Kidney epithelial cell (primary cell): ENCODE data around the gene DES. TPM values are rescaled to one million over a fixed set of nuclear protein-coding genes. Genes with fewer than 3 reads are reported as not detected.

Source experiments
- DNase-seq: peaks from one replicate; pipeline ENCODE4 v3.0.0-alpha.2; 2010; ENCODE audit warnings: low read depth
- H3K27me3 ChIP-seq: 2 replicates; pipeline ENCODE4 v1.6.0; 2011; ENCODE audit warnings: low read length; ENCODE audit not compliant: control insufficient read depth, insufficient read depth
- H3K36me3 ChIP-seq: 2 replicates; pipeline ENCODE4 v1.5.1; 2011; ENCODE audit warnings: low read length; ENCODE audit not compliant: control insufficient read depth, insufficient read depth
- H3K4me3 ChIP-seq: 2 replicates; pipeline ENCODE4 v1.5.1; 2011; ENCODE audit warnings: low read depth, mild to moderate bottlenecking, control low read depth, low read length
- total RNA-seq: library from RNA; depleted of rRNA; stranded (reverse); fragments of >200 nt; gene quantifications from 2 replicates; pipeline ENCODE4 v1.2.3, GENCODE V29; 2015
- TF ChIP-seq, protein P1 (sequence below): IDR thresholded peaks from 2 replicates; pipeline ENCODE4 v1.5.1; 2011; ENCODE audit warnings: mild to moderate bottlenecking, moderate library complexity, low read length, control low read depth, inconsistent platforms; ENCODE audit not compliant: insufficient read depth, poor library complexity, severe bottlenecking

The DES gene
- total RNA-seq, 1 donor from 2014 or later, result 0.79 TPM

GRCh38 chr2:219470429-219470828 lies 52.3 kb downstream of the DES start:
- H3K36me3 ChIP-seq, result peaks cover 3% of the 10 kb centered on the region
- no peak overlapping the region for H3K4me3 ChIP-seq
- no peaks in the 10 kb centered on the region for H3K27me3 ChIP-seq
- TF ChIP-seq, protein P1, sequence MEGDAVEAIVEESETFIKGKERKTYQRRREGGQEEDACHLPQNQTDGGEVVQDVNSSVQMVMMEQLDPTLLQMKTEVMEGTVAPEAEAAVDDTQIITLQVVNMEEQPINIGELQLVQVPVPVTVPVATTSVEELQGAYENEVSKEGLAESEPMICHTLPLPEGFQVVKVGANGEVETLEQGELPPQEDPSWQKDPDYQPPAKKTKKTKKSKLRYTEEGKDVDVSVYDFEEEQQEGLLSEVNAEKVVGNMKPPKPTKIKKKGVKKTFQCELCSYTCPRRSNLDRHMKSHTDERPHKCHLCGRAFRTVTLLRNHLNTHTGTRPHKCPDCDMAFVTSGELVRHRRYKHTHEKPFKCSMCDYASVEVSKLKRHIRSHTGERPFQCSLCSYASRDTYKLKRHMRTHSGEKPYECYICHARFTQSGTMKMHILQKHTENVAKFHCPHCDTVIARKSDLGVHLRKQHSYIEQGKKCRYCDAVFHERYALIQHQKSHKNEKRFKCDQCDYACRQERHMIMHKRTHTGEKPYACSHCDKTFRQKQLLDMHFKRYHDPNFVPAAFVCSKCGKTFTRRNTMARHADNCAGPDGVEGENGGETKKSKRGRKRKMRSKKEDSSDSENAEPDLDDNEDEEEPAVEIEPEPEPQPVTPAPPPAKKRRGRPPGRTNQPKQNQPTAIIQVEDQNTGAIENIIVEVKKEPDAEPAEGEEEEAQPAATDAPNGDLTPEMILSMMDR, result no peak
- DNase-seq, result no peak

- Histone ChIP-seq H3K36me3 (peaks cover 3% of the 10 kb centered on the region), H3K4me3 (no peak overlapping the region), H3K27me3 (no peaks in the 10 kb centered on the region)
- TF ChIP-seq, protein P1, result no peak
- no peak for DNase-seq
Measured at GRCh38 chr2:219471476-219472371, 53.5 kb downstream of the DES start.

DNA sequence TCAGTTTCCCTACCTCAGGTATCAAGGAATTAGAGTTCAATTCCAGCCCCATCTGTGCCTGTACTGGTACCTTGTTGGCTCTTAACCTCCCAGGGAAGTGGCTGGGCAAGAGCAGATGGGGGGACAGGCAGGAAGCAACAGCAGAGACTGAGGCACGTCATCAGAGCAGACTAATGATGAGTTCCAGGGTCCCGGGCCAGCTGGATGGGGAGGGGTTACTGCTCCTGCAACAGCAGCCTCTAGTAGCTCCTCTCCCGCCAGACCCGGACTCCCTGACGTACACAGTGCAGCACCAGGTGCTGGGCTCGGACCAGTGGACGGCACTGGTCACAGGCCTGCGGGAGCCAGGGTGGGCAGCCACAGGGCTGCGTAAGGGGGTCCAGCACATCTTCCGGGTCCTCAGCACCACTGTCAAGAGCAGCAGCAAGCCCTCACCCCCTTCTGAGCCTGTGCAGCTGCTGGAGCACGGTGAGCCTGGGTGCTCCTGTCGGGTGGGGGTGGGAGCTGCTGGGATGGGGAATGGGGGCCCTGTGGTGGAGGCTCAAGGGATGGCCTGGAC lies 54.5 kb downstream of the DES start:
- H3K4me3 ChIP-seq, result no peak overlapping the region
- TF ChIP-seq, protein P1, result no peak
- peaks cover 4% of the 10 kb centered on the region for H3K36me3 ChIP-seq
- DNase-seq, result no peak
- no peaks in the 10 kb centered on the region for H3K27me3 ChIP-seq

- Histone ChIP-seq H3K36me3 (peaks cover 4% of the 10 kb centered on the region), H3K27me3 (no peaks in the 10 kb centered on the region), H3K4me3 (no peak overlapping the region)
- TF ChIP-seq, protein P1, result no peak
- no peak for DNase-seq
Measured at GRCh38 chr2:219473511-219473910, 55.3 kb downstream of the DES start.

DNA sequence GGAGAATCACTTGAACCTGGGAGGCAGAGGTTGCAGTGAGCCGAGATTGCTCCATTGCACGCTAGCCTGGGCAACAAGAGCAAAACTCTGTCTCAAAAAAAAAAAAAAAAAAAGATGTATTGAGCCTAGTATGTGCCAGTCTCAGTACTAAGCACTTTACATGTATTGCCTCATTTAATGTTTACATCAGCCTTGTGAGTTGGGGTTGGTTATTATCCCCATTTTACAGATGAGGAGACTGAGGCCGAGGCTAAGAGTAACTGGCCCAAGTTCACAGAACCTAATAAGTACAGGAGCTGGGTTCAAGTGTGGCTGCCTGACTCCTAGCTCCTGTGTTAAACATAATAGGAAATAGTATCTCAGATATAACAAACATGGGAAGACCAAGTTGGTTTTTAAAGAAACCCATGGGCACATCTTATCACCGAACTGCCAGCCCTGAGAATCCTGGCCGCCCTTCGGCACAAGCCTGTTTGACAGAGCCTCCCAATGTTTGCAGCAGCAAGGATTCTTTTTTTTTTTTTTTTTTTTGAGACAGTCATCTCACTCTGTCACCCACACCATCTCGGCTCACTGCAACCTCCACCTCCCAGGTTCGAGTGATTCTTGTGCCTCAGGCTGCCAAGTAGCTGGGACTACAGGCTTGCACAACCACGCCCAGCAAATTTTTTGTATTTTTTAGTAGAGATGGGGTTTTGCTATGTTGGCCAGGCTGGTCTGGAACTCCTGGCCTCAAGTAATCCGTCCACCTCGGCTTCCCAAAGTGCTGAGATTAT lies 56.3 kb downstream of the DES start:
- TF ChIP-seq, protein P1, result no peak
- Histone ChIP-seq H3K4me3 (no peak overlapping the region), H3K36me3 (peaks cover 2% of the 10 kb centered on the region), H3K27me3 (peaks cover 2% of the 10 kb centered on the region)
- DNase-seq, result no peak
